ENCODE results near the gene ALDH9A1. TPM values are rescaled to one million over a fixed set of nuclear protein-coding genes. Genes with fewer than 3 reads are reported as not detected.

Gene ALDH9A1
- total and polyA plus RNA-seq, 2 of the 8 experiments (the other 6 are each of a cell fraction or from before 2014, with no cell fraction given): 57.6 to 63.8 TPM

DNA sequence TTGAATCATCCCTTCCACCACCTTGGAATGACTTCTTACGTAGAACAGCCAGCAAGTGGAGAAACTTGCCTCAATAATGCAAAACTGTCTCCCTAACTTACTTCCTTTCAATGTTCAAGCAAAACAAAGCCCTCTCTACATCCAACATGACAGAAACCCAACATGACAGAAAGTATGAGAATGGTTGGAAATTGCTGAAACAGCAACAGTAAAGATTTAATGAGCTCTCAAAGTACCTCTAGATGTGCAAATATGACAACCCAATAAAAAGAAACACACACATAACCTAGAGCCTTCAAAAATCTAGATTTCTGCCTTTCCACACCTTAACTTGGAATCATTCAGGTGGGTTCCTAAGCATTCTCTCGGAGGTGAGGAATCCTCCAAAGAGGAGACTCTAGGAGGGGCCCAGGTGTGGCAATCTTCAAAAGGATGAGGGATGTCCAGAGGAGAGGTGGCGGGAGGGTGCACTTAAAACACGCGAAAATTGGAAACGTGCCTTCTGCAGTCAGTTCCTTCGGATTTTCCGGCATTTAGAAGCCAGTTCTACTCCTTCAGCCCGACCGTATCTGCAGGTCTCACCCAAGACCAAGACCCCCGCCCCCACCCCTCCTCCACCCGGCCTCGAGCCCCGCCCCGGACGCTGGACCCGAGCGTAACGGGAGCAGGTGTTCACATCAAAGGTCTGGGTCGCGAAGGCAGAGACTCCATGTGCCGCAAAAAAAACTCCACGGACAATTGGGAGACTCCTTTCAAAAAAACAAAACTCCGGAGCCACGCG, 68.3 kb downstream of the ALDH9A1 start:
- no peak overlapping the region; the same call in 1 of the 2 replicates for H2BK12ac ChIP-seq (ENCODE audit: low read depth, low read length)
- H3K9ac ChIP-seq (replicated peaks in 1 of 4; ENCODE audit: extremely low read depth in 1 of 4, low read depth in 3 of 4, low read length in 3 of 4): peak overlapping the region; percentile 46 to 76 (median 69)
- H4K5ac ChIP-seq (ENCODE audit: insufficient read length, low read depth, low read length): peak overlapping the region; percentile 76
- no peaks in the 10 kb centered on the region for H3K27me3 ChIP-seq (replicated peaks in 1 of 4; ENCODE audit: control insufficient read depth in 3 of 4, extremely low read depth in 1 of 4, insufficient read depth in 3 of 4, low read length in 3 of 4)
- peaks cover 10% of the 10 kb centered on the region; the same call in 1 of the 2 replicates for H3K23me2 ChIP-seq (ENCODE audit: low read depth, low read length)
- WGBS, 2 experiments (ENCODE audit: extremely low coverage in 1 of 2, insufficient coverage in 1 of 2, insufficient read length in 1 of 2, insufficient replicate concordance in 2 of 2, low coverage in 1 of 2, low lambda C conversion rate in 2 of 2, missing lambda C conversion rate in 1 of 2): 4% methylated on average over 17 of the region's 26 CpGs; no CpG with 5 or more reads in 1 of the 2 experiments
- no peak overlapping the region for H3K4ac ChIP-seq (replicated peaks; ENCODE audit: insufficient read length, low read depth, low read length)
- H2BK120ac ChIP-seq (replicated peaks; ENCODE audit: low read depth, low read length): no peak overlapping the region
- no peak overlapping the region for H3K56ac ChIP-seq (replicated peaks; ENCODE audit: insufficient read length, low read depth, low read length)
- H3K23ac ChIP-seq (ENCODE audit: insufficient read length): no peak overlapping the region
- FAIRE-seq: no peak
- no peak overlapping the region for H2AK5ac ChIP-seq (ENCODE audit: low read depth, low read length)
- no peak overlapping the region for H2BK20ac ChIP-seq (ENCODE audit: low read length)
- peaks cover 0 to 19% of the 10 kb centered on the region in 2 experiments; a peak in 2 of 4 replicates for H3K79me2 ChIP-seq (ENCODE audit: control insufficient read depth in 1 of 2, insufficient read depth in 2 of 2, low read length in 2 of 2)
- no peak for DNase-seq (ENCODE audit: low read depth in 1 of 2, low spot score in 2 of 2)
- TF ChIP-seq SP4 (IDR thresholded peaks at IDR 0.05; ENCODE audit: low read length) (0 out of 2 replicates have a peak, but pooled peaks have one; percentile 21), MAX (IDR thresholded peaks at IDR 0.05) (peak; percentile 74), ASH2L (IDR thresholded peaks at IDR 0.05; ENCODE audit: low read length) (no peak), SAP30 (IDR thresholded peaks at IDR 0.05; ENCODE audit: insufficient read depth, insufficient replicate concordance, low read length) (peak; percentile 41), SRF (IDR thresholded peaks at IDR 0.05; ENCODE audit: low read depth, low read length) (no peak), E2F6 (IDR thresholded peaks at IDR 0.05) (peak; percentile 76; the same call in 1 of the 2 replicates), KDM1A (IDR thresholded peaks at IDR 0.05; ENCODE audit: borderline replicate concordance, low read length) (no peak)
- H3K4me2 ChIP-seq (ENCODE audit: insufficient read depth in 1 of 2, low read depth in 2 of 2, low read length in 2 of 2): peak overlapping the region; percentile 75 to 86
- no peak overlapping the region for H3K14ac ChIP-seq (ENCODE audit: insufficient read length)
- peak overlapping the region; percentile 90 for H2BK5ac ChIP-seq (ENCODE audit: low read depth, low read length)
- H3K9me3 ChIP-seq (ENCODE audit: insufficient read depth in 2 of 2, low read depth in 1 of 2, low read length in 1 of 2): no peaks in the 10 kb centered on the region
- H3K79me1 ChIP-seq (ENCODE audit: low read depth, low read length): no peaks in the 10 kb centered on the region
- peak overlapping the region; percentile 57 to 84 (median 82) for H3K4me3 ChIP-seq (ENCODE audit: extremely low read depth in 1 of 4, insufficient read depth in 2 of 4, low read depth in 3 of 4, low read length in 4 of 4)
- peaks cover under 1 to 8% (median 3%) of the 10 kb centered on the region in 4 experiments; a peak in 4 of 7 replicates for H3K4me1 ChIP-seq (replicated peaks in 1 of 4; ENCODE audit: control insufficient read depth in 3 of 4, insufficient read depth in 4 of 4, low read length in 3 of 4)
- no peak overlapping the region for H4K91ac ChIP-seq (replicated peaks; ENCODE audit: insufficient read length, low read length)
- POLR2A ChIA-PET (ENCODE audit: partially characterized antibody): interaction anchor here (1.2 to 2.2 kb wide), 5 partner anchors 10 to 198 kb away, joined by 3 to 8 read pairs (median 4); no protein-coding TSS in a partner anchor
- peak overlapping the region; percentile 86 for H3K27ac ChIP-seq (ENCODE audit: low read depth, low read length)
- H4K8ac ChIP-seq (ENCODE audit: extremely low read depth, insufficient read depth, low read length): peak overlapping the region; percentile 76; the same call in 1 of the 2 replicates
- peak overlapping the region; percentile 96 for H2AFZ ChIP-seq (ENCODE audit: low read length)
- CTCF ChIA-PET (ENCODE audit: partially characterized antibody): interaction anchor here (0.8 kb wide), 1 partner anchor 32 kb away, joined by 3 read pairs; no protein-coding TSS in a partner anchor
- H2BK15ac ChIP-seq (ENCODE audit: low read length): no peak overlapping the region
- H3K36me3 ChIP-seq (ENCODE audit: control insufficient read depth in 2 of 4, insufficient read depth in 4 of 4, low read length in 3 of 4): no peaks in the 10 kb centered on the region
- no peaks in the 10 kb centered on the region for H4K20me1 ChIP-seq (replicated peaks in 1 of 2; ENCODE audit: control insufficient read depth in 1 of 2, insufficient read depth in 2 of 2, low read length in 2 of 2)
- peak overlapping the region; percentile 94 for H3K18ac ChIP-seq (ENCODE audit: extremely low read depth, low read length)

All from H1 (cell line).